SK-N-SH treated with all-trans-retinoic acid at 6 μM for 48 hours (cell line): ENCODE results near the gene ZNF536.

Experiments
- ARNTL ChIP-seq: fragments of 450-650 bp; formaldehyde crosslinking; IDR thresholded peaks from 2 replicates; pipeline ENCODE4 v1.5.0; 2020; ENCODE audit warnings: low read depth, mild to moderate bottlenecking, moderate library complexity, borderline replicate concordance
- ESRRG ChIP-seq: fragments of 250-450 bp; sonication (Bioruptor Pico); IDR thresholded peaks from 2 replicates; pipeline ENCODE4 v1.6.1; 2021; ENCODE audit warnings: mild to moderate bottlenecking
- SNAI2 ChIP-seq: fragments of 250-450 bp; sonication (Bioruptor Pico); IDR thresholded peaks from 2 replicates; pipeline ENCODE4 v1.5.0; 2020; ENCODE audit warnings: mild to moderate bottlenecking, moderate library complexity
- TCF4 ChIP-seq: fragments of 250-450 bp; sonication (Bioruptor Pico); IDR thresholded peaks from 2 replicates; pipeline ENCODE4 v1.8.0; 2021; ENCODE audit warnings: mild to moderate bottlenecking, moderate library complexity, borderline replicate concordance
- ZC3H10 ChIP-seq: fragments of 250-450 bp; sonication (Bioruptor Pico); IDR thresholded peaks from 2 replicates; pipeline ENCODE4 v1.5.1; 2021; ENCODE audit warnings: mild to moderate bottlenecking, moderate library complexity
- ZFP3 ChIP-seq: fragments of 250-450 bp; sonication (Bioruptor Pico); IDR thresholded peaks from 2 replicates; pipeline ENCODE4 v1.5.0; 2020; ENCODE audit warnings: mild to moderate bottlenecking, moderate library complexity
- ZNF70 ChIP-seq: fragments of 450-650 bp; formaldehyde crosslinking; IDR thresholded peaks from 2 replicates; pipeline ENCODE4 v1.5.0; 2020; ENCODE audit warnings: mild to moderate bottlenecking, moderate library complexity
- TF ChIP-seq, protein P1 (sequence below): fragments of 250-450 bp; sonication (Bioruptor Pico); IDR thresholded peaks from 2 replicates; pipeline ENCODE4 v1.5.1; 2020; ENCODE audit warnings: low read depth, mild to moderate bottlenecking, moderate library complexity
- TF ChIP-seq, protein P2 (sequence below): fragments of 250-450 bp; sonication (Bioruptor Pico); IDR thresholded peaks from 2 replicates; pipeline ENCODE4 v1.5.1; 2021; ENCODE audit warnings: mild to moderate bottlenecking, moderate library complexity
- TF ChIP-seq, protein P3 (sequence below): fragments of 250-450 bp; sonication (Bioruptor Pico); IDR thresholded peaks from 2 replicates; pipeline ENCODE4 v1.8.0; 2020; ENCODE audit warnings: mild to moderate bottlenecking, moderate library complexity, borderline replicate concordance

DNA sequence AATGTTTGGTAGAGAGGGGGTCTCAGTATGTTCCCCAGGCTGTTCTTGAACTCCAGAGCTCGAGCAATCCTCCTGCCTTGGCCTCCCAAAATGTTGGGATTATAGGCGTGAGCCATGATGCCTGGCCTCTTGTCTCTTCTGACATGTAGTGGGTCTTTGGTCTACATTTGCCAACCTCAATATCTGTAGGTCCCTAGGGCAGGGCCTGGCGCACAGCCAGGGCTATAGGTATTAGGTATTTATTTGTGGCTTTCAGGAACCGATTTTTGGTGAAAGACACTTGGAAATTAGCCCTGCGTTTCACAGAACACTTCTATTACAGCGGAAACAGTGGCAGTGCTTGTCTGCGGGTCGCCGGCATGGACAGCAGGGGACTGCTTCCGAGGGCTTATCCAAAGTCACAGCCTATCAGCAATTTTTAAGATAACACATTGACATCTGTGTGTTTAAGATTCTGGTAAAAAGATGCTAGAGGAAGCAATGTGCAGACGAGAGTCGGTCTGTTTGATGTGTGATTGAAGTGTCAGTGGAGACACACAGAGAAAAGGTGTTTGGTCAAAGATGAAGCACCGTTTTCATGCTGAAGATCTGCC lies 14.5 kb downstream of the ZNF536 start:
- TF ChIP-seq ARNTL (CRISPR knock-in tag) (no peak), ESRRG (CRISPR knock-in tag) (no peak), ZNF70 (CRISPR knock-in tag) (no peak), TCF4 (CRISPR knock-in tag) (no peak), SNAI2 (CRISPR knock-in tag) (no peak), ZFP3 (CRISPR knock-in tag) (no peak), ZC3H10 (no peak)
- TF ChIP-seq, protein P1, sequence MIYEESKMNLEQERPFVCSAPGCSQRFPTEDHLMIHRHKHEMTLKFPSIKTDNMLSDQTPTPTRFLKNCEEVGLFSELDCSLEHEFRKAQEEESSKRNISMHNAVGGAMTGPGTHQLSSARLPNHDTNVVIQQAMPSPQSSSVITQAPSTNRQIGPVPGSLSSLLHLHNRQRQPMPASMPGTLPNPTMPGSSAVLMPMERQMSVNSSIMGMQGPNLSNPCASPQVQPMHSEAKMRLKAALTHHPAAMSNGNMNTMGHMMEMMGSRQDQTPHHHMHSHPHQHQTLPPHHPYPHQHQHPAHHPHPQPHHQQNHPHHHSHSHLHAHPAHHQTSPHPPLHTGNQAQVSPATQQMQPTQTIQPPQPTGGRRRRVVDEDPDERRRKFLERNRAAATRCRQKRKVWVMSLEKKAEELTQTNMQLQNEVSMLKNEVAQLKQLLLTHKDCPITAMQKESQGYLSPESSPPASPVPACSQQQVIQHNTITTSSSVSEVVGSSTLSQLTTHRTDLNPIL (CRISPR knock-in tag) = no peak
- TF ChIP-seq, protein P2, sequence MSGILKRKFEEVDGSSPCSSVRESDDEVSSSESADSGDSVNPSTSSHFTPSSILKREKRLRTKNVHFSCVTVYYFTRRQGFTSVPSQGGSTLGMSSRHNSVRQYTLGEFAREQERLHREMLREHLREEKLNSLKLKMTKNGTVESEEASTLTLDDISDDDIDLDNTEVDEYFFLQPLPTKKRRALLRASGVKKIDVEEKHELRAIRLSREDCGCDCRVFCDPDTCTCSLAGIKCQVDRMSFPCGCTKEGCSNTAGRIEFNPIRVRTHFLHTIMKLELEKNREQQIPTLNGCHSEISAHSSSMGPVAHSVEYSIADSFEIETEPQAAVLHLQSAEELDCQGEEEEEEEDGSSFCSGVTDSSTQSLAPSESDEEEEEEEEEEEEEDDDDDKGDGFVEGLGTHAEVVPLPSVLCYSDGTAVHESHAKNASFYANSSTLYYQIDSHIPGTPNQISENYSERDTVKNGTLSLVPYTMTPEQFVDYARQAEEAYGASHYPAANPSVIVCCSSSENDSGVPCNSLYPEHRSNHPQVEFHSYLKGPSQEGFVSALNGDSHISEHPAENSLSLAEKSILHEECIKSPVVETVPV (CRISPR knock-in tag) = no peak
- TF ChIP-seq, protein P3, sequence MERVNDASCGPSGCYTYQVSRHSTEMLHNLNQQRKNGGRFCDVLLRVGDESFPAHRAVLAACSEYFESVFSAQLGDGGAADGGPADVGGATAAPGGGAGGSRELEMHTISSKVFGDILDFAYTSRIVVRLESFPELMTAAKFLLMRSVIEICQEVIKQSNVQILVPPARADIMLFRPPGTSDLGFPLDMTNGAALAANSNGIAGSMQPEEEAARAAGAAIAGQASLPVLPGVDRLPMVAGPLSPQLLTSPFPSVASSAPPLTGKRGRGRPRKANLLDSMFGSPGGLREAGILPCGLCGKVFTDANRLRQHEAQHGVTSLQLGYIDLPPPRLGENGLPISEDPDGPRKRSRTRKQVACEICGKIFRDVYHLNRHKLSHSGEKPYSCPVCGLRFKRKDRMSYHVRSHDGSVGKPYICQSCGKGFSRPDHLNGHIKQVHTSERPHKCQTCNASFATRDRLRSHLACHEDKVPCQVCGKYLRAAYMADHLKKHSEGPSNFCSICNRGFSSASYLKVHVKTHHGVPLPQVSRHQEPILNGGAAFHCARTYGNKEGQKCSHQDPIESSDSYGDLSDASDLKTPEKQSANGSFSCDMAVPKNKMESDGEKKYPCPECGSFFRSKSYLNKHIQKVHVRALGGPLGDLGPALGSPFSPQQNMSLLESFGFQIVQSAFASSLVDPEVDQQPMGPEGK (CRISPR knock-in tag) = no peak
